ENCODE data around the gene TRAPPC3.

DNA sequence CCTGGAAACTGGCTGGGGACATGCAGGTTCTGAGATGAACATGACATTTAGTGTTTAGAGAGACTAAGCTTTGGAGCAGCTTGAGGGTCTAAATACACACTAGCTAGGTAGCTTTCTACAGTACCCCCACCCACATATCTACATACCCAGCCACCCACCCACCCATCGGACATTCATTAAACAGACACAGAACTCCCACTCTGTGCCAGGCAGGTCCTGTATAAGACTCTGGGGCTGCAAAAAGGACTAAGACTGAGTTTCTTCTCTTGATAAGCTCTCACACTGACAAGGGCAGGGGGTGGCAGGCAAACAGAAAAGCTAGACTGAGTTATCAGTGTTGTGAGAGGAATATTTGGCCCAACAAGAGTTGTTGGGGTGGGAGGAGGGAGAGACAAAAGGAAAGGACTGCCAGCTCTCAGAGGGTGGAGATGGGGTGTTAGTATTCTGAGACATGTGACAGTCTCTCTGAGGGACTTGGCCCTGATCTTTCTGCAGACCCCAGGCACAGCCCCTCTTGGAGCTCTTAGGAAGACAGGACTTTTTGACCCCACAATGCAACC is 13.5 kb upstream of the TRAPPC3 start:
- TF ChIP-seq, protein P1, sequence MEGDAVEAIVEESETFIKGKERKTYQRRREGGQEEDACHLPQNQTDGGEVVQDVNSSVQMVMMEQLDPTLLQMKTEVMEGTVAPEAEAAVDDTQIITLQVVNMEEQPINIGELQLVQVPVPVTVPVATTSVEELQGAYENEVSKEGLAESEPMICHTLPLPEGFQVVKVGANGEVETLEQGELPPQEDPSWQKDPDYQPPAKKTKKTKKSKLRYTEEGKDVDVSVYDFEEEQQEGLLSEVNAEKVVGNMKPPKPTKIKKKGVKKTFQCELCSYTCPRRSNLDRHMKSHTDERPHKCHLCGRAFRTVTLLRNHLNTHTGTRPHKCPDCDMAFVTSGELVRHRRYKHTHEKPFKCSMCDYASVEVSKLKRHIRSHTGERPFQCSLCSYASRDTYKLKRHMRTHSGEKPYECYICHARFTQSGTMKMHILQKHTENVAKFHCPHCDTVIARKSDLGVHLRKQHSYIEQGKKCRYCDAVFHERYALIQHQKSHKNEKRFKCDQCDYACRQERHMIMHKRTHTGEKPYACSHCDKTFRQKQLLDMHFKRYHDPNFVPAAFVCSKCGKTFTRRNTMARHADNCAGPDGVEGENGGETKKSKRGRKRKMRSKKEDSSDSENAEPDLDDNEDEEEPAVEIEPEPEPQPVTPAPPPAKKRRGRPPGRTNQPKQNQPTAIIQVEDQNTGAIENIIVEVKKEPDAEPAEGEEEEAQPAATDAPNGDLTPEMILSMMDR (IDR thresholded peaks at IDR 0.05), result no peak
- no peak for TF ChIP-seq POLR2A (IDR thresholded peaks at IDR 0.05)

All from transverse colon (tissue), 3 donors.